ENCODE results near the gene THEMIS2.

Gene THEMIS2

DNA sequence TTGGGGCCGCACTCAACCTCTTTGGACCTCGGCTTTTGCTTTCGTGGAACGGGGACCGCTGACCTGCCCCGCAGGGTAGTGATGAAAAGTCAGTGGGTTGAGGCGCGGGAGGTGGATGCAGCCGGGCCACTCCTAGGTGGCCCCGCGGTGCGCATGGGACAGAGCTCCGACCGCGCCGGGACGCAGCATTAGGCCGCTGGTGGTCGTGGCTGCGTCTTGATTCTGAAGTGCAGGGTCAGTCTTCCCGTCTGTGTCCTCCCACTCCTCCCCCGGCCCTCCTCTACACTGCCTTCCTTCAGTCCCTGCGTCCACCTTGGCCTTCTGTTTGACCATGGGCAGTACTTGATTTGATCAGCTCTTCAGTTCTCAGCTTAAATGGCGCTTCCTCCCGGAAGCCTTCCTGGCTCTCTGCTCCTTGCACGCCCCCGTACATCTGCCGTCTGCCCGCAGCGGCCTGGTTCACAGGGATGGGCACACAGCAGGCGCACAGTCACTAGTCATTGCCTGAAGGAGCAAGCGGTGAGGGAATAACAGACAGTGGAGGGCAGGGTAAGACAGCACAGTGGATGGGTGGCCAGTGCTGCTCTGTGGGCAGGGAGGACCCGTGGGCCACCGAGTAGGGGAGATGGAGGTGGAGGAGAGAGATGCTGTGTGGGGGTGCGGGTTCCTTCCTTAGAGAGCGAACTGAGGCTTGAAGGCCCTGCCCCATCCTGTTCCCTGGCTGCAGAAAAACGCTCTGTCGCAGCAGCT is 633 bp downstream of the THEMIS2 start:
- Histone ChIP-seq H3K4me3 (peak overlapping the region; percentile 53 to 62), H3K27me3 (peaks cover 0 to 5% of the 10 kb centered on the region in 2 donors), H3K4me1 (peaks cover 0 to 14% (median 11%) of the 10 kb centered on the region in 4 donors), H3K27ac (peak overlapping the region; percentile 38 to 56), H3K36me3 (no peaks in the 10 kb centered on the region), H3K9me3 (no peaks in the 10 kb centered on the region)
- no peak for DNase-seq
- TF ChIP-seq, protein P1, sequence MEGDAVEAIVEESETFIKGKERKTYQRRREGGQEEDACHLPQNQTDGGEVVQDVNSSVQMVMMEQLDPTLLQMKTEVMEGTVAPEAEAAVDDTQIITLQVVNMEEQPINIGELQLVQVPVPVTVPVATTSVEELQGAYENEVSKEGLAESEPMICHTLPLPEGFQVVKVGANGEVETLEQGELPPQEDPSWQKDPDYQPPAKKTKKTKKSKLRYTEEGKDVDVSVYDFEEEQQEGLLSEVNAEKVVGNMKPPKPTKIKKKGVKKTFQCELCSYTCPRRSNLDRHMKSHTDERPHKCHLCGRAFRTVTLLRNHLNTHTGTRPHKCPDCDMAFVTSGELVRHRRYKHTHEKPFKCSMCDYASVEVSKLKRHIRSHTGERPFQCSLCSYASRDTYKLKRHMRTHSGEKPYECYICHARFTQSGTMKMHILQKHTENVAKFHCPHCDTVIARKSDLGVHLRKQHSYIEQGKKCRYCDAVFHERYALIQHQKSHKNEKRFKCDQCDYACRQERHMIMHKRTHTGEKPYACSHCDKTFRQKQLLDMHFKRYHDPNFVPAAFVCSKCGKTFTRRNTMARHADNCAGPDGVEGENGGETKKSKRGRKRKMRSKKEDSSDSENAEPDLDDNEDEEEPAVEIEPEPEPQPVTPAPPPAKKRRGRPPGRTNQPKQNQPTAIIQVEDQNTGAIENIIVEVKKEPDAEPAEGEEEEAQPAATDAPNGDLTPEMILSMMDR (IDR thresholded peaks at IDR 0.05): no peak
- intact Hi-C loops (cut with DNase I; ENCODE audit: low total_unique reads): no loop called here

DNA sequence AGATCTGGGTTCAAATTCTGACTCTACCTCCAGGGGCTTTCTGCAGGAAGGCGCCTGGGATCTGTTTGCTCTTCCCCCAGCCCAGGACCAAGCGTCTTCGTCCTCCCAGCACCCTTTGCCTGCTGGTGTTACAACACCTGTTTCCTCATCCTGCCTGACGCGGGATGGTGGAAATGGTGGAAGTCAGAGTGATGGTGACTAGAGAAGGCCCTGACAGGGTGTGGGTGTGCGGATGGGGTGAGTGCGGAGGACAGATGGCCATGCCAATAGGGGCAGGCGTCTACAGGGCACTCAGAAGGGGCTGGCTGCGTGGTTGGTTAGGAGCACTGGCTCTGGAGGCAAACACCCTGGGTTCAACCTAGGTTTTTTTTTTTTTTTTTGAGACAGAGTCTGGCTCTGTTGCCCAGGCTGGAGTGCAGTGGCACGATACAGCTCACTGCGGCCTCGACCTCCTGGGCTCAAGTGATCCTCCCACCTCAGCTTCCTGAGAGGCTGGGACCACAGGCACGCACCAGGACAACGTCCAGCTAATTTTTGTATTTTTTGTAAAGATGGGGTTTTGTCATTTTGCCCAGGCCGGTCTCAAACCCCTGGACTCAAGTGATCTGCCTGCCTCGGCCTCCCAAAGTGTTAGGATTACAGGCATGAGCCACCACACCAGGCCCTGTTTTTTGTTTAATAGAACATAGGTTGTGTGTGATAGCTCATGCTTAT is 1.5 kb downstream of the THEMIS2 start:
- Histone ChIP-seq H3K36me3 (no peaks in the 10 kb centered on the region), H3K4me1 (peaks cover 0 to 14% (median 11%) of the 10 kb centered on the region in 4 donors), H3K4me3 (peak overlapping the region; percentile 53 to 62), H3K9me3 (no peaks in the 10 kb centered on the region), H3K27me3 (peaks cover 0 to 5% of the 10 kb centered on the region in 2 donors), H3K27ac (peak overlapping the region; percentile 59 to 60)
- TF ChIP-seq, protein P1 (IDR thresholded peaks at IDR 0.05): no peak
- DNase-seq: no peak
- intact Hi-C loops (cut with DNase I; ENCODE audit: low total_unique reads): no loop called here

DNA sequence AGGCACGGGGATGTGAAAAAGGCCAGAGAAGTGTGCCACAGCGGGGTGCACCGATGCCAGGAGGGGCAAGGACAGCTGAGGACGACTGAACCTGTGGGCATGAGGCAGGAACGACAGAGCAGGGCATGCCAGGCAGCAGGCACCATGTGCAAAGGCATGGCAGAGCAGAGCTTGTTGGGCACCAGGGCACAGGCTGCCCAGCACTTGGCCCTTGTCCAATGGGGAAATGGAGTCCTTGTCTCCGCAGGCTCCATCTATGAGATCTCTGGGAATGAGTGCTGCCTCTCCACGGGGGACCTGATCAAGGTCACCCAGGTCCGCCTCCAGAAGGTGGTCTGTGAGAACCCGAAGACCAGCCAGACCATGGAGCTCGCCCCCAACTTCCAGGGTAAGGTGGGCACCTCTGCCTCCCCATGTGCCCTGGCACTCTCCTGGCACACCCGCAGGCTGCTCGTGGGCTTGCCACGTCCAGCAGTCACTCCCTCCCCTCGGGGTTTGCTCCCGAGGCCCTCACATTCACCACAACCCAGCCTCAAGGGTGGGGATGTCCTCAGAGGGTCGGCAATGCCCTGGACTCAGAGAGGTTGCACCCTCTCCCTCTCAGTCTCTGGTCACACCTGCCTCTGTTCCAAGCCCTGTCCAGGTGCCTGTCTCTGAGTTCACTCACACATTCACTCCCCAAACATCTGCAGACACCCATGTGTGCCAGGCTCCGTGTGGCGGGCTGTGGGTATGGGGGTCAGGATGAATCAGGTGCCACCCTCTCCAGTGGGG is 4.2 kb downstream of the THEMIS2 start:
- DNase-seq: no peak
- Histone ChIP-seq H3K27me3 (peaks cover 0 to 5% of the 10 kb centered on the region in 2 donors), H3K27ac (peak overlapping the region in 1 of 2 donors; percentile 59), H3K9me3 (no peaks in the 10 kb centered on the region), H3K36me3 (no peaks in the 10 kb centered on the region), H3K4me1 (peaks cover 0 to 14% (median 11%) of the 10 kb centered on the region in 4 donors), H3K4me3 (no peak overlapping the region)
- intact Hi-C loops (cut with DNase I; ENCODE audit: low total_unique reads): no loop called here
- TF ChIP-seq, protein P1 (IDR thresholded peaks at IDR 0.05): no peak

DNA sequence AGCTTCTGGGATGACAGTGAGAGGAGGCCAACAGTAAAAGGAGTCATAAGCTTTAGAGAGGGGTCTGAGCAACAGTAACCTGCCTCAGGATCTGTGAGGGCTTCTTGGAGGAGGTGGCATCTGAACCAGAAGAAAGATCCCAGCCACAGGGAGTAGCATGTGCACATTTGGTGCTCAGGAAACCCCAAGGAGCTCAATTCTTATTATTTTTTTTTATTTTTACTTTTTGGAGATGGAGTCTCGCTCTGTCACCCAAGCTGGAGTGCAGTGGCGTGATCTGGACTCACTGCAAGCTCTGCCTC is 4.7 kb downstream of the THEMIS2 start:
- no peak for DNase-seq
- H3K9me3 ChIP-seq: no peaks in the 10 kb centered on the region
- peaks cover 0 to 5% of the 10 kb centered on the region in 2 donors for H3K27me3 ChIP-seq
- H3K4me3 ChIP-seq: no peak overlapping the region
- TF ChIP-seq, protein P1 (IDR thresholded peaks at IDR 0.05): no peak
- intact Hi-C loops (cut with DNase I; ENCODE audit: low total_unique reads): no loop called here
- H3K36me3 ChIP-seq: peaks cover 0 to 5% (median 0%) of the 10 kb centered on the region in 3 donors
- H3K4me1 ChIP-seq: peaks cover 0 to 12% (median 10%) of the 10 kb centered on the region in 4 donors
- no peak overlapping the region for H3K27ac ChIP-seq

DNA sequence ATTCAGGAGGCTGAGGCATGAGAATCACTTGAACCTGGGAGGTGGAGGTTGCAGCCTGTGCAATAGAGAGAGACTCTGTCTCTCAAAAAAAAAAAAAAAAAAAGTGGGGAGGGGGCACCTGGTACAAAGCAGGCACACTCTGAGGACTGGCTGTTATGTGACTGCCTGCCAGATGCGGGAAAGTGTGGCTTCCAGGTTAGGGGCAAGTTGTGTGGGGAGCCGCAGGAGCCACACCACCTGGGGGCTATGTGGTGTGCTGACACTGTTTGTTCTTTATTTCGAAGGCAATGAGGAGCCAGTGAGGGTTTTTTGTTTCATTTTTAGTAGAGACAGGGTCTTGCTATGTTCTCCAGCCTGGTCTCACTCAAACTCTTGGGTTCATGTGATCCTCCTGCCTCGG is 5.7 kb downstream of the THEMIS2 start:
- TF ChIP-seq, protein P1 (IDR thresholded peaks at IDR 0.05): no peak
- H3K27me3 ChIP-seq: no peaks in the 10 kb centered on the region
- peaks cover 0 to 6% (median 0%) of the 10 kb centered on the region in 3 donors for H3K36me3 ChIP-seq
- H3K9me3 ChIP-seq: no peaks in the 10 kb centered on the region
- no peak overlapping the region for H3K27ac ChIP-seq
- no peak overlapping the region for H3K4me3 ChIP-seq
- no peak for DNase-seq
- intact Hi-C loops (cut with DNase I; ENCODE audit: low total_unique reads): no loop called here
- H3K4me1 ChIP-seq: peaks cover 0 to 2% (median 2%) of the 10 kb centered on the region in 4 donors
